ENCODE results near the gene LGR6. TPM values are rescaled to one million over a fixed set of nuclear protein-coding genes. Genes with fewer than 3 reads are reported as not detected.

The LGR6 gene
- total and polyA plus RNA-seq, 10 of the 15 experiments (the other 5 are each of a cell fraction or from before 2014, with no cell fraction given): not detected

DNA sequence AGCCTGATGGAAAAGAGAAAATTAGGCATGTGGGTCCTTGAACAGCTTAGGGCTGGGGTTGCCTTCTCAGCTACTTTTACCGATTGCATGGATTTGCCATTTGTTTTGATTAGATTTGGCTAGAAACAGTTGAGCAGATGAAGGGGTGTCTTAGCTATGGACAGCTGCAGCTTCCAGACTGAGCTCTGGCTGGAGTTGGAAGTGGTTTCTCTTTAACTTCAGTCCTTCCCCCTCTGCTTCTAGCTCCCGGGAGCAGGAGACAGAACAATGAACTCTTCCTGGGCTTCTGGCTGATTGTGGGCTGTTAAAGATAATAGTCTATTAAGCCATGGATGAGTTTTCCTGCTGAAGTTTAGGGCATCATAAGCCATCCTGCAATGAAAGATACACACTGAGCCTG, 97.4 kb downstream of the LGR6 start:
- ATAC-seq (no peak), DNase-seq (ENCODE audit: low read depth, low spot score) (no peak), FAIRE-seq (no peak)
- Histone ChIP-seq H3K79me2 (ENCODE audit: control insufficient read depth, insufficient read depth, low read length) (no peaks in the 10 kb centered on the region), H4K20me1 (ENCODE audit: control insufficient read depth, insufficient read depth) (no peaks in the 10 kb centered on the region), H3K4me1 (ENCODE audit: control insufficient read depth, insufficient read depth, low read length) (peaks cover 5% of the 10 kb centered on the region; the same call in 1 of the 2 replicates), H3K9ac (ENCODE audit: control insufficient read depth, insufficient read depth, low read length) (no peak overlapping the region), H3K9me3 (replicated peaks; ENCODE audit: control insufficient read depth, insufficient read depth, low read length) (no peaks in the 10 kb centered on the region), H3K36me3 (ENCODE audit: control insufficient read depth in 2 of 2, insufficient read depth in 2 of 2, low read length in 1 of 2) (no peaks in the 10 kb centered on the region), H3K27me3 (replicated peaks in 1 of 2; ENCODE audit: control insufficient read depth in 2 of 2, insufficient read depth in 2 of 2, low read length in 1 of 2) (peaks cover 0 to 2% of the 10 kb centered on the region in 2 experiments; a peak in 2 of 4 replicates), H3K4me3 (no peak overlapping the region), H3K27ac (ENCODE audit: control insufficient read depth, insufficient read depth) (no peak overlapping the region), H2AFZ (ENCODE audit: control insufficient read depth, low read depth, low read length) (no peak overlapping the region), H3K4me2 (ENCODE audit: control insufficient read depth, insufficient read depth) (no peak overlapping the region)
- TF ChIP-seq, protein P1, sequence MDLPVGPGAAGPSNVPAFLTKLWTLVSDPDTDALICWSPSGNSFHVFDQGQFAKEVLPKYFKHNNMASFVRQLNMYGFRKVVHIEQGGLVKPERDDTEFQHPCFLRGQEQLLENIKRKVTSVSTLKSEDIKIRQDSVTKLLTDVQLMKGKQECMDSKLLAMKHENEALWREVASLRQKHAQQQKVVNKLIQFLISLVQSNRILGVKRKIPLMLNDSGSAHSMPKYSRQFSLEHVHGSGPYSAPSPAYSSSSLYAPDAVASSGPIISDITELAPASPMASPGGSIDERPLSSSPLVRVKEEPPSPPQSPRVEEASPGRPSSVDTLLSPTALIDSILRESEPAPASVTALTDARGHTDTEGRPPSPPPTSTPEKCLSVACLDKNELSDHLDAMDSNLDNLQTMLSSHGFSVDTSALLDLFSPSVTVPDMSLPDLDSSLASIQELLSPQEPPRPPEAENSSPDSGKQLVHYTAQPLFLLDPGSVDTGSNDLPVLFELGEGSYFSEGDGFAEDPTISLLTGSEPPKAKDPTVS (IDR thresholded peaks at IDR 0.05; ENCODE audit: low read depth, low read length): no peak
- no peak for TF ChIP-seq NFIC (IDR thresholded peaks at IDR 0.05; ENCODE audit: low read depth, low read length)
- no peak for TF ChIP-seq ZBED1 (IDR thresholded peaks at IDR 0.05; ENCODE audit: borderline replicate concordance)
- TF ChIP-seq SIX5 (IDR thresholded peaks at IDR 0.05; ENCODE audit: low read depth, low read length, severe bottlenecking): no peak
- TF ChIP-seq ATF7 (IDR thresholded peaks at IDR 0.05; ENCODE audit: low read depth): no peak
- TF ChIP-seq RELA (IDR thresholded peaks at IDR 0.05; ENCODE audit: borderline replicate concordance, partially characterized antibody): no peak
- TF ChIP-seq SMAD5 (IDR thresholded peaks at IDR 0.05; ENCODE audit: low read depth): no peak
- no peak for TF ChIP-seq RB1 (IDR thresholded peaks at IDR 0.05; ENCODE audit: borderline replicate concordance)
- no peak for TF ChIP-seq TARDBP (IDR thresholded peaks at IDR 0.05; ENCODE audit: borderline replicate concordance)
- no peak for TF ChIP-seq BHLHE40 (IDR thresholded peaks at IDR 0.05; ENCODE audit: borderline replicate concordance in 1 of 2, low read depth in 2 of 2, low read length in 1 of 2)
- TF ChIP-seq NFYB (IDR thresholded peaks at IDR 0.05; ENCODE audit: insufficient read depth, low read depth, low read length): no peak
- TF ChIP-seq HDGF (IDR thresholded peaks at IDR 0.05): no peak
- no peak for TF ChIP-seq ZBTB11 (CRISPR knock-in tag; IDR thresholded peaks at IDR 0.05)
- no peak for TF ChIP-seq SPI1 (IDR thresholded peaks at IDR 0.05; ENCODE audit: borderline replicate concordance, insufficient read depth, low read depth, low read length)
- no peak for TF ChIP-seq E2F8 (IDR thresholded peaks at IDR 0.05; ENCODE audit: low read depth, partially characterized antibody)
- no peak for TF ChIP-seq IRF3 (IDR thresholded peaks at IDR 0.05)
- ChIA-PET SMC1A (ENCODE audit: uncharacterized antibody, unreplicated experiment) (interaction anchor here (1.2 kb wide), 1 partner anchor 15 kb away, joined by 4 read pairs; no protein-coding TSS in a partner anchor), RAD21 (ENCODE audit: unreplicated experiment) (no interaction called here), POLR2A (no interaction called here), CTCF (interaction anchor here (0.6 to 2.1 kb wide), 6 partner anchors 9 to 171 kb away, joined by 3 to 8 read pairs (median 4); partner anchors contain the start of gene LGR6)
- intact Hi-C loops (cut with micrococcal nuclease; ENCODE audit: unreplicated experiment): no loop called here
- in situ Hi-C loops (cut with MboI): no loop called here
- BruUV-seq (replicated peaks): no TSS peak
- 27% methylated on average over 2 of the region's 2 CpGs for WGBS (ENCODE audit: insufficient coverage, insufficient replicate concordance, low lambda C conversion rate, missing lambda C conversion rate)
